ENCODE results near the gene TMEM208. TPM values are rescaled to one million over a fixed set of nuclear protein-coding genes. Genes with fewer than 3 reads are reported as not detected.

Gene TMEM208
- total RNA-seq, 4 donors from 2014 or later, result 24.4 to 36.0 (median 31.7) TPM

- 34 to 52% methylated on average over 3 to 15 of the region's 61 CpGs for WGBS, 2 donors
- peak within 1 kb of the TSS; percentile 58 to 70 (median 63) for H3K4me3 ChIP-seq
- H3K27ac ChIP-seq, result peak within 1 kb of the TSS; percentile 82 to 93 (median 86)
- peak; percentile 18 to 69 (median 48) for TF ChIP-seq CTCF (IDR thresholded peaks at IDR 0.05)
- TF ChIP-seq POLR2A (IDR thresholded peaks at IDR 0.05), result peak in 2 of 4 donors; percentile 38 to 54
- peaks cover 11 to 56% (median 15%) of the 10 kb centered on the region in 3 donors for H3K4me1 ChIP-seq
- peaks cover 61 to 84% (median 67%) of the 10 kb centered on the region in 3 donors for H3K36me3 ChIP-seq
- no peak for DNase-seq
- no peaks in the 10 kb centered on the region for H3K9me3 ChIP-seq
- intact Hi-C loops (cut with DNase I), result no loop called here
- no peaks in the 10 kb centered on the region for H3K27me3 ChIP-seq
Observed at GRCh38 chr16:67199011-67199807, 27.7 kb upstream of the TMEM208 start, which contains the start of gene ELMO3. Gene ELMO3, plus strand, starts transcription at chr16:67199131. Its CDS starts 196 bp downstream, at chr16:67199327.

- Histone ChIP-seq H3K27me3 (no peaks in the 10 kb centered on the region), H3K36me3 (peaks cover 57 to 84% (median 63%) of the 10 kb centered on the region in 3 donors), H3K27ac (peak overlapping the region; percentile 82 to 93 (median 86)), H3K4me3 (peak overlapping the region; percentile 58 to 70 (median 63)), H3K9me3 (no peaks in the 10 kb centered on the region), H3K4me1 (peaks cover 11 to 51% (median 15%) of the 10 kb centered on the region in 3 donors)
- TF ChIP-seq CTCF (IDR thresholded peaks at IDR 0.05) (peak in 2 of 6 experiments; percentile 2 to 5), POLR2A (IDR thresholded peaks at IDR 0.05) (no peak)
- DNase-seq, result no peak
- WGBS, 2 donors, result 18 to 27% methylated on average over 9 to 15 of the region's 22 CpGs
- intact Hi-C loops (cut with DNase I), result no loop called here
Observed at GRCh38 chr16:67199808-67200198, 27.1 kb upstream of the TMEM208 start.

GRCh38 chr16:67200491-67200890 is 26.4 kb upstream of the TMEM208 start:
- Histone ChIP-seq H3K27ac (no peak overlapping the region), H3K9me3 (no peaks in the 10 kb centered on the region), H3K27me3 (no peaks in the 10 kb centered on the region), H3K4me1 (peaks cover 11 to 47% (median 15%) of the 10 kb centered on the region in 3 donors), H3K4me3 (peak overlapping the region in 1 of 4 donors; percentile 70), H3K36me3 (peaks cover 52 to 83% (median 56%) of the 10 kb centered on the region in 3 donors)
- WGBS, 2 donors, result no CpG with 5 or more reads among the region's 8 CpGs
- intact Hi-C loops (cut with DNase I), result no loop called here
- no peak for TF ChIP-seq CTCF (IDR thresholded peaks at IDR 0.05)
- TF ChIP-seq POLR2A (IDR thresholded peaks at IDR 0.05), result no peak
- DNase-seq, result no peak

- WGBS, 2 donors, result 90% methylated on average over 10 of the region's 40 CpGs; no CpG with 5 or more reads in 1 of the 2 donors
- Histone ChIP-seq H3K27me3 (no peaks in the 10 kb centered on the region), H3K4me3 (no peak overlapping the region), H3K36me3 (peaks cover 41 to 81% (median 44%) of the 10 kb centered on the region in 3 donors), H3K4me1 (peaks cover 11 to 46% (median 15%) of the 10 kb centered on the region in 3 donors), H3K9me3 (no peaks in the 10 kb centered on the region), H3K27ac (no peak overlapping the region)
- no peak for DNase-seq
- intact Hi-C loops (cut with DNase I), result no loop called here
- TF ChIP-seq POLR2A (IDR thresholded peaks at IDR 0.05), result no peak
- TF ChIP-seq CTCF (IDR thresholded peaks at IDR 0.05), result no peak
Observed at GRCh38 chr16:67201411-67202345, 25.3 kb upstream of the TMEM208 start.

Data from esophagus squamous epithelium (tissue), 5 donors.